ENCODE results near the gene PTH2.
A peak's percentile ranks its signal among the peaks of the same experiment; 100 is the strongest.

PTH2 gene

DNA sequence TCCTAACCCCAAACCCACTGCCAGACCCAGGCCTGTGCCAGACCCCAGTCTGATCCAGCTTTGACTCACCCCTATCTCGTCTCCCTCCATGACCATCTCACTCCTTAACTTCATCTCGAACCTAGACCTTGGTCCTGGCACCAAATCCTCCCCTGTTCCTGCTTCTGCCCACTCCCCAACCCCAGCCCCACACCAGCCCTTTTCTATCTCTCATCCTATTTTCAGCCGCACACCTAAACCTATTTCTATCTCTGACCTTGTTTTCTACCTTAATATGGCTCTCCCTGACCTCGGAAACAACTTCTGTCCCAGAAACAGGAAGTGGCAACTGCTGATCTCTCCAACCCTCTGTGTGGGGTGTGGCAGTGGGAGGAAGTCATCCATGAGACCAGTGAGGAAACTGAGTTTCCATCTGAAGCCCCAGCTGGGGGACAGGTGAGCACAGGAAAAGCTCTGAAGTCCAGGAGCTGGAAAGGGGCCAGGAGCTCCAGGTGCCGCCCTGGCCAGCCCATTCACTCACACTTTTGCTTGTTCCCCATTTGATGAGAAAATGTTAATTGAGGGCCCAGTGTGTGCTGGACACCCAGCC lies 13.7 kb downstream of the PTH2 start:
- no peak for DNase-seq (ENCODE audit: low read depth)

DNA sequence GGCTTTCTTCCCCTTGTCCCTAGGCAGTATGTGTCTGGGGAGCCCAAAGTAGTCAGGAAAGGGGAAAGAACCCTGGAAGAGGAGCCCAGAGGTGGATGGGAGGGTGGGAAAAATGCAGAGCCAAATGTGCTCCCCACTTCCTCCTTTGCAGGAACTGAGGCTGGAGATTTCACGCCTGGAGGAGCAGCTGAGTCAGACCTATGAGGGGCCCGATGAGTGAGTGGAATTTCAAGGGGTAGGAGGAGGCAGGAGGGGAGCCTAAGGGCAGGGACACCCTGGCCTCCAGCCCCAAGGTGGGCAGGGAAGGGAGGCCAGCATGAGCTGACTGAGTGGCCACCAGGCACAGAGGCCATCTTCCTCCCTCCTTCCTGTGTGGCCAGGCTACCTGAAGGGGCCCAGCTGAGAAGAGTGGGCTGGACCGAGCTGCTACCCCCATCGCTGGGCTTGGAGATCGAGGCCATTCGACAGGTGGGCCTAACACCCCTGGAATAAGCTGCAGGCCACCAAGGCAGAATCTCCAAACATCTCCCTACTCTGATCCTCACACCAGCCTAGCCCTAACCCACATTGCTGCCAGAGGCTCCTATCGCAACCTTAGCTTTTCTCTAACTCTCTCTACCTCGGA lies 14.3 kb downstream of the PTH2 start:
- no peak for DNase-seq (ENCODE audit: low read depth)

DNA sequence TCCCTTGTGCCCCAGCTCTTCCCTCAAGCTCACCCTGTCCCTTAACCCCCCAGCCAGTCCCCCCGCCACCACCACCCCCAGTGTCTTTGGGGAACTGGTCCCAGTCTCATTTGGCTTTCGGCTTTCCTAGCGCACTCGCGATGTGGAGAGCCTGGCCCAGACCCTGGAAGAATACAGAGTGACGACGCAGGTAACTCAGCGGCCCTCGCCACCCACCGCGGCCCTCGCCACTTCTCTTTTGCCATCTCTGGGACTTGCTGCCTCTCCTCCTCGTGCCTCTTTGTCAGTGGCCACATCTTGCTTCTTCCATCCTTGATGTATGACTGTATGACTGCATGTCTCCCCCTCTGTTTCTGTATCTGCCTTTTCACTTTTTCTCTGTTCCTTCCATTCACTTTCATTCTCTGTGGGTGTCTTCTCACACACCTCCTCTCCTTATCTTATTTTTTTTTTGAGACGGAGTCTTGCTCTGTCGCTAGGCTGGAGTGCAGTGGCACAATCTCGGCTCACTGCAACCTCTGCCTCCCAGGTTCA lies 15.7 kb downstream of the PTH2 start:
- DNase-seq (ENCODE audit: low read depth): no peak

DNA sequence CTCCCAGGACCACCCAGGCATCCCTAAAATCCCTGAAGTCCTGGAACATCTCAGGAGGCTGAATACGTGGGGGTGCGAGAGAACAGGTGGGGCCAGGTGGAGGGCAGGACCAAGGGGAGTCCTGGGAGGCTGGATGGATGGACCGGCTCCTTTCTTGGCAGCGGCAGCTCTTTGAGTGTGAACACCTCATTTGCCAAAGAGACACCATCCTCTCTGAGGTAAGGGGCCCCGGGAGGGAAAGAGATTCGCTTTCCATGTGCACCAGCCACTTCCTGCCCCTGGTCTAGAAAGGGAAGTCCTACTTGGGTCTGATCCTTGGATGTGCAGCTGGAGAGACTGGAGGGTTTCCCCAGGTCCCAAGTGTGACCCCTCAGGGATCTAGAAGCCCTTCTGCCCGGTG lies 16.2 kb downstream of the PTH2 start:
- no peak for DNase-seq (ENCODE audit: low read depth)

DNA sequence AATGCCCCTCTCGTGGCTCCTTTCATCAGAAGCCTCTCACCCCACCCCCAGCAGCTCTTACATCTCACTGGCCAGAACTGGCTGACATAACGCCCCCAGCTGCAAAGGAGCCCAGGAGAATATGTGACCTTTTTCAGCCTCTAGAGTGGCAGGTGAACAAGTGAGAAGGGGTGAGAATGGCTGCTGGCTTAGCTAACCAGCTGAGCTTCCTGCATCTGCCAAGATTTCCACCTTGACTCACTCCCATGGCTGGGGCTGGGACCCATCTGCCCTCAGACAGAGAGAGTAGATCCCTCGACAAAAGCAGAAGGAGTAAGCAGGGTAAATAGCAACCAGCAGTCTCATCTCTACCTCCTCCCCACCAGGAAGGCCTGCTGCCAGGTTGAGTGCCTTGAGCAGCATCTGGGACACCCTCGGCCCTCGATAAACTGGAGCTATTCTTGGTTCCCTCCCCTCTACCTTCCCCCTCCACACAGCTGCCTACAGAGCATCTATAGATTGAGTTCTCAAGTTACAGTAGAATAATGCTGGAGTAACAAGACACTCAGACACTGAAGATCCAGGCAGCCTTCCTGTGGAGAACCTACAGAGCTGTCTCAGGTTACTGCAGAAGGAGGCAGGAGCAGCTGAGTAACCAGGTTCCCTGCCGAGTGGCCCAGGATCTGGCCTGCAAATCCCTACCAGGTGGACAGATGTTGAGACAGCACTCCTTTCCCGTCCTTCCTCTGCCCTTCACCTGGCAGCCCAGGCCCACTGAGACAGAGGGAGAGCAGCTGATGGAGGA lies 19.6 kb downstream of the PTH2 start:
- no peak for DNase-seq (ENCODE audit: low read depth)

DNA sequence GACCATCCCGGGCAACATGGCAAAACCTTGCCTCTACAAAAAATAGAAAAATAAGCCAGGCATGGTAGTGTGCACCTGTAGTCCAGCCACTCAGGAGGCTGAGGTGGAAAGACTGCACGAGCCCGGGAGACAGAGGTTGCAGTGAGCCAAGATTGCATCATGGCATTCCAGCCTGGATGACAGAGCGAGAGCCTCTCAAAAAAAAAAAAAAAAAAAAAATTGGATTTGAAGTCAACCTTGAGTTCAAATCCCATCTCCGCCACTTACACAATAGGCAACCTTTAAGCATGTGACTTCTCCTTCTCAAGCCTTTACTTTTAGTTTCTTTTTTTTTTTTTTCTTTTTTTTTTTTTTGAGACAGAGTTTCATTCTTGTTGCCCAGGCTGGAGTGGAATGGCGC lies 23.2 kb downstream of the PTH2 start:
- DNase-seq (ENCODE audit: low read depth): no peak

DNA sequence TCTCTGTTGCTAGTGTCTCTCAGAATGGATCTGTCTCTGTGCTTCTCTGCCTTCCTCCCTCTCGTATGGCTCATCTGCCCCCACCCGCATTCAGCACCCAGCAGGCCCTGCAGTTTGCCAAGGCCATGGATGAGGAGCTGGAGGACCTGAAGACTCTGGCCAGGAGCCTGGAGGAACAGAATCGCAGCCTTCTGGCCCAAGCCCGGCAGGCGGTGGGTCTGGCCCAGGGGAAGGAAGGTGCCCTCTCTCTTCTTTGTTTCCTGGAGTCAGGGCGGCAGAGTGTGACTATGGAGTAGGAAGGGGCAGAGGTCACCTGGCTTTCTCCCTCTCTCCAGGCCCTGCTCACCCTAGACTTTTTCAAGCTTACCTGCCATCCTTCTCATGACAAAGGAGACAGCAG lies 24.3 kb downstream of the PTH2 start:
- no peak for DNase-seq (ENCODE audit: low read depth)

DNA sequence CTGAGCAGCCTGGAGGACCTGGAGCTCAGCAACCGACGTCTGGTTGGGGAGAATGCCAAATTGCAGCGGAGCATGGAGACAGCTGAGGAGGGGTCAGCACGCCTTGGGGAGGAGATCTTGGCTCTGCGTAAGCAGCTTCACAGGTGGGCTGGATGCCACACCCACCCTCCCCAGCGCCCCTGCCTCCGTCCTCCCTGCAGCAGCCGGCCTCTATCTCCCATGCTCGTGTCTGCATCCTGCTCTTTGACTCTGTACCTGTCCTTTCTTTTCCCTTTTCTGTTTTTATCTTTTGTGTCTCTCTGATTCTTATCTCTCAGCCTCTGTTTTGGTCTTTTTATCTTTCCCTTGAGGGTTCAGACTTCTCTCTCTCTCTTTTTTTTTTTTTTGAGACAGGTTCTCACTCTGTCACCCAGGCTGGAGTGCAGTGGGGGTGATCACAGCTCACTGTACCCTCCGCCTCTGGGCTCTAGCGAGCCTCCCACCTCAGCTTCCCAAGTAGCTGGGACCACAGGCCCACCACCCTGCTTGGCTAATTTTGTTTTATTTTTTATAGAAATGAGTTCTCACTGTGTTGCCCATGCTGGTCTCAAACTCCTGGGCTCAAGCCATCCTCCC lies 25.1 kb downstream of the PTH2 start:
- no peak for DNase-seq (ENCODE audit: low read depth)

DNA sequence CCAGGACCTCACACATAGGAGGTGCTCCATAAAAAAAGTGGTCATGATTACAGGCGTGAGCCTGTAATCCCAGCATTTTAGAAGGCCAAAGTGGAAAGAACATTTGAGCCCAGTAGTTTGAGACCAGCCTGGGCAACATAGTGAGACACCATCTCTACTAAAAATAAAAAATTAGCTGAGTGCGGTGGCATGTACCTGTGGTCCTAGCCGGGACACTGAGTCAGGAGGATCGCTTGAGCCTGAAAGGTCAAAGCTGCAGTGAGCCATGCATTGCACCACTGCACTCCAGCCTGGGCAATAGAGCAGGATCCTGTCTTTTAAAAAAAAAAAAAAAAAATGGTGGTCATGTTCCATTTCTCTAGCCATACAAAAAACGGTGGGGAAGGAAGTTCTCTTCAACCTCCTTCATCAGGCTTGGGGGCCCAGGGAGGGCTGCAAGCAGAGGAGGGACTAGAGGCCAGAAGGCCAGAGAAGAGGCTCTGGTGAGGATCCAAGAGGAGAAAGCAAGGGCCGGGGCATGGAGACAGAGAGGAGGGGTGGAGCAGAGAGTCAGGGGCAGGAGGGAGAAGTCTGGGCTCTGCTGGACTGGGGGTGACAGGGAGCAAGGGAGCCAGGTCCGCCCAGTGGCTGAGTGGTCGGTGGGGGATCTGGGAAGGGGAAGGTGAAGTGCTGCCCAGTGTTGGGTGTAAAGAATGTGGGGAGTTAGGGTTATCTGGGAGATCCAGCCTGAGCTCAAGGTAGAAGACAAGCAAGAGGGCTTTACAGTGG lies 26.3 kb downstream of the PTH2 start:
- no peak for DNase-seq (ENCODE audit: low read depth)

DNA sequence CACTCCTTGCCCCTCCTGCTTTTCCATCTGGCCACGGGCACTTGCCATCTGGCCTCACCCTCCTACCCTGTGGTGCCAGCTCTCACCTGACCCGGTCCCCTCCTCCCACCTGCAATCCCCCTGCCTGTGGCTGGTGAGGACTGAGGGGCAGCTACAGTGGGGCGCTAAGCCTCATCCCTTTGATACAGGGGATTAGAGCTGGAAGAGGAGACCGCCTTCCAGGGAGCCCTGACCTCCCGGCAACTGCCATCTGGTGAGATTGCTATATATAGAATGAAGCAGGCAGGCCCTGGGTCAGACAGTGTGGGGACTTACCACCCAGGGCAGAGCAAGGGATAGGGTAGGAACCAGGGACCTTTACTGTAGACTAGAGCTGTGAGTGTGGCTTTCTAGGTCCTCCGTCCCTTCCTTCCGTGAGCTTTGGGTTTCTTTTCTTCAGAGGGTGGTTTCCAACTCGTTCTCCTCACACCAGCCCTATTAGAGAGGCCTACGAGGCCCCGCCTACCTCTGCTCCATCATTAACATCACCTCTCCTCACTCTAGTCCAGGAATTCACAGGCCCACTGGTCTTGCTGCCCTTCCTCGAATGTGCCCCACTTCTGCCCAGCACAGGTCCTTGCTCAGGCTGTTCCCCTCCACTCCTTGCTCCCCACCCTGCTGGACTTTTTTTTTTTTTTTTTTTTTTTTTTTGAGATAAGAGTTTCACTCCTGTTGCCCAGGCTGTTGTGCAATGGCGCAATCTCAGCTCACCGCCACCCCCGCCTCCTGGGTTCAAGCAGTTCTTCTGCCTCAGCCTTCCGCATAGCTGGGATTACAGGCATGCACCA lies 27.4 kb downstream of the PTH2 start:
- DNase-seq (ENCODE audit: low read depth): no peak

DNA sequence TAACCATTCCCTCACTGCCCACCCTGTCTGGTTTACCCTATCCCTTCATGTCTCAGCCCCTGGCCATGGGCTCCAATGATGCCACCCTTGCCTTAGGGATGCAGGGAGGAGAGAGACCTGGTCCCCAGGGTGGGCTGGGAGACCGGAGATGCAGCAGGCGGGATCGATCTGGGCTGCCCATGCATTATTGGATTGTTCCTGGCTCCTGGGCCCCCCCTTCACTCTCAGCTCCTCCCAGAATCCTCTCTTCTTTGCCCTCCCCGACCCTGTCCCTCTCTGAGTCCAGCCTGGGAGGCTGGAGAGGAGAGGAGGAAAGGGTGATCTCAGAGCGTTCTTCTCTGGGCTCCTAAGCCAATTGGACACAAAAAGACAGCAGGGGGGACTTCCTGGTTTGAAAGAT lies 29.4 kb downstream of the PTH2 start:
- DNase-seq (ENCODE audit: low read depth): no peak

DNA sequence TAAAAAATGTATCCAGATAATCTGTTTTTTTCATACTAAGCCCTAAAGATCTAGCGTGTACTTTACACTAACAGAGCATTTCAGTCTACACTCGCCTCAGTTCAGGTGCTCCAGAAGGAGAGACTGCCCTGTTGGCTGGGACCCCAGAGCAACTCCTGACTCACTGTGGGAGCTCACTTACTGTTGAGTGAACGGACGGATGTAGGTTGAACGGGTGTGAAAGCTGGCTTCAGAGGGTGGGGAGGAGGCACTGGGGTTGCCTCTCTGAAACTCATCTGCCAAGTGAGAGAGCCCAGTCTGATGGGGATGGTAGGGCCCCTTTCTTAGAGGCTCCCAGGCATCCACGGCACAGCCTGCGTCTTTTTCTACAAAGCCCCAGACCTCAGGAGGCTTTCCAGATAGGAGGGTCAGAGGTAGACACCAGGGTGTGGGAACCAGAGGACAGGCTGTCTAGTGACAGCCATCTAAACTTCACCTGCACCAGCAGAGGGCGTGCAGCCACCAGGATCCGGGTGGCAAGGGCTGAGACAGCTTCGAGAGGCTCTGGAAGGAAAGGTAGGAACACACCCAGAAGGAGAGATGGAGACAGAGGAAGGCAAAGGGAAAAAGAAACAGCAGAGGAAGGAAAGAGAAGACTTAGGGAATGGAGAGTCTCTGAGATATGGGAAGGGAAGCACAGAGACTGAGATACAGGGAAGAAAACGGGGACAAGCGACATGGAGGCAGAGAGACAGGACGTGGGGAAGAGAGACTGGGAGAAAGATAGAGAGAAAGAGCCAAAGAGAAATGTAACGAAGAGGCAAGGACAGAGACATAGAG lies 31.5 kb downstream of the PTH2 start:
- peak; percentile 28 for DNase-seq (ENCODE audit: low read depth)

DNA sequence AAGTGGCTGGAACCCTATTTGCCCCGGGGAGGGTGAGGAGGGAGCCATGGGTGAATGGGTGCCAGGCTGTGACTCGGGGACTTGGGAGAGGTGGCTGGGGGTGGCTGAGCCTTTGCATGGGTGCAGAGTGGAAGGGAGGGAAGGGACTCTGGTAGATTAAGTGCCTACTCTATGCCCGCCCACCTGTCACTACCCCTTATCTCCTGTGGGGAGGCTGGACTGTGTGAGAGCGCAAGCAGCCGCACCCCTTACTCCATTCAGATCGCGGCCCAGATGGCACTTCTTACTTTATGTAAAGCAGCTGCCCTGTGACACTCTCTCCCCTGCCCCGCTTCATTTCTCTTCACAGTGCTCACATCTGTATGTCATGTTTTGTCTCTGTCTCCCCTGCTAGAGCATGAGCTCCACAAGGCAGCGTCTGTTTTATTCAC lies 32.3 kb downstream of the PTH2 start:
- no peak for DNase-seq (ENCODE audit: low read depth)

DNA sequence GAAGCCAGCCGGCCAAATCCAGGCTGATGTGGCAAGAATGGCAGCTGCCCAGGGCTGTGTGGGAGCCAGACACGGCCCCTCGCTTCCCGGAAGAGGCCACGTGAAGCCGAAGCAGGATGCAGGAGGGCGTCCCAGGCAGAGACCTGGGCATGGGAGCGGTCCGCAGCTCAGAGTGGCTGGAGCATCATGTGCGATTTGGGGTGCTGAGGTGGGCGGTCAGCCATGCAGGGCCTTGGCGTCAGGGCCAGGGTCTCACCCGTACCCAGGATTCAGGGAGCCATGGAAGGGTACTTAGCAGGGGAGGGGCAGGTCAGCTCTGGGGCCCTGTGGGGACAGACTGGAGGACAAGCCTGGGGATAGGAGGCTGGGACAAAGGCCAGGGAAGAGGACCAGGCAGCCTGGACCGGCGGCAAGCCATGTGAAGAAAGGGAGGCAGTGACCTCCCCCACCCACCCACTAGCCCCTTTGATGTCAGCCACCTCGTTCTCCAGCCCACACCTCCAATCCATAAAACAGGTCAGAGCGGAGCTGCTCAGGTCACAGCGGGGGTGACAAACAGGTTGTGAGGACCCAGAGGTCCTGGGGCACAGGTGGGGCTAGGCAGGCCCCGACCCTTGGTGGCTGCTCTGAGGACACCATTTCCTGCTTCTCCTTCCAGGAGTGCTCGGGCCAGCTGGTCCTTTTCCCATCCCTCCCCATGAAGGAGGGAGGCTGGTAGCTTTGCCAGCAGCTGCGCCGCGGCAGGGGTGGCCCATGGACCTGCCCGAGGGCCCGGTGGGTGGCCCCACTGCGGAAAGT lies 32.9 kb downstream of the PTH2 start:
- DNase-seq (ENCODE audit: low read depth): no peak

DNA sequence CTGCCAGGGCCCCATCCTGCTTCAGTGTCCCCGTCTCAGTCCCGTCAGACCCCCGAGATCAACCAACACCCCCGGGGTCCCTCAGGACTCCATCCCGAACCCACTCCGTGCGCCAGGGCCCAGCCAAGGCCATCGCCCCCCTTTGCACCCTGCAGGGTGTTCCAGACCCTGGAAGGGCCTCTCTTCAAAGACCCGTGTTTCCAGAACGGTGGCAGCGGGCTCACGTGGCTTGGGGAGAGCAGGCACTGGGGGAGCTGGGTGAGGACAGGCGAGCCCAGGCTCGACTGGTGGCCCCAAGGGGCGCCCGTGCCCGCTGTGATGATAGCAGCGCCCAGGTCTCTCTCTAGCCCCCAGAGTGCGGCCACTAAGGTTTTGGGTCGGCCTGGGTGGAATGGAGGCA lies 33.8 kb downstream of the PTH2 start:
- no peak for DNase-seq (ENCODE audit: low read depth)

DNA sequence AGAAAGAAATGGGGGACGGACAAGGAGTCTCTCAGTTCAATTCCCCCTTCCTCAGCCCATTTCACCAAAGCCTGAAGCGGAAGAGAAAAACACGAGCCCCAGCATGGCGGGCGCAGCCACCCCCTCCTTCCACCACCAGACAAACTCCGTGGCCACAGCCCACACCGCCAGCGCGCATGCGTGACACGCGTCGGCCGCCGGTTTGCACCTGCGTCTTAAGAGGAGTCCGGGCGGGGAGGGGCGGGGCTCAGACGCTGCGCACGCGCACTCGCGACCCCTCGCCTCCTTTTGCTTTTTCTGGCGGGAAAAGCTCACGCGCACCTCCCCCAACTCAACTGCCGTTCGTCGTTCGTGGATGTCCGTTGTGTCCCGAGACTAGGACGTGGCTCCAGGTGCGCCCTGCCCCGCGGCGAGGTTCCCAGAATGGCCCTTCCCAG lies 35.3 kb downstream of the PTH2 start, which contains the start of gene KASH5:
TSS of gene KASH5 (plus strand) at position 314 of the 437 bp plus-strand sequence. CDS start 2,635 bp downstream, outside the sequence.
- no peak for DNase-seq (ENCODE audit: low read depth)

DNA sequence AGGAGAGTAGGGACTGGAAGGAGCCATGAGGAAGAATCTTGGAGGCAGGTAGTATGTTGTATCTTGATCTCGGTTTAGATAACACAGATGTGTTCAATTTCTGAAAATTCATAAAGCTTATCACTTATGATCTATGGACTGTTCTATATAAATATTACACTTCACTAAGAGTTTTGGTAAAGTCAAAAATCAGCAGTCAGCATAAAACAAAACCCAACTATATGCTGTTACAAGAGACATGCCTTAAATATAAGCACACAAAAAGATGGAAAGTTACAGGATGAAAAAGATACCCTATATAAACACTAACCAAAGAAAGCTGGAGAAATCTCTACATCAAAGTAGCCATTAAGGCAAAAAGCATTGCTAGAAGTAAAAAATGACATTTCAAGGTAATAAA lies 39.6 kb downstream of the PTH2 start:
- no peak for DNase-seq (ENCODE audit: low read depth)

DNA sequence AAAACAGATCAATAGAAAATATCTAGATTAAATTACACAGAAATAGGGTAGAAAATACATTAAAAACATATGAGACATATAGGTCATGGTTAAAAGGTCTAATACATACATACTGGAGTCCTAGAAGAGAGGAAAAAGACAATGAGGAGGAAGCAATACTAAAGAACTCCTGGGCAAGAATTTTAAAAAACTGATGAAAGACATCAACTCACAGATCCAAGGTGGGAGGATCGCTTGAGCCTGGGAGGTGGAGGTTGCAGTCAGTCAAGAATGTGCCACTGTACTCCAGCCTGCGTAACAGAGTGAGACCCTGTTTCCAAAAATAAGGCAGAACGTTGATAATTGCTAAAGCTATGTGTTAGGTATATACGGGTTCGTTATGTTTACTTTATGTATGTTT lies 40.6 kb downstream of the PTH2 start:
- no peak for DNase-seq (ENCODE audit: low read depth)

DNA sequence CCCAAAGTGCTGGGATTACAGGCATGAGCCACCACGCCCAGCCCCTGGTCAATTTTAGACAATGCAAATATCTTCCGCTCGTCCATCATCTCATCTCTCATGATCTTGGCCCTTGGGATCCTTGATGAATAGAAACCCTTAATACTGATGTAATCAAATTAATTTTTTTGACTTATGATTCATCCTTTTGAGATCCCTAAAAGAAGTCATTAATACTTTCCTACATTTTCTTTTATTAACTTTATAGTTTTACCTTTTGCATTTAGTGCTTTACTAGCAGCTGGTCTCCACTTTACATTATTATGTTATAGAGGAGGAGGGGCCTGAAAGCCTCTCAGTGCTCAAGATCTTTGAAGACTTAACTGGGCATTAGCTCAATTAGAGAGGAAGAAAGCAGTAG lies 42.9 kb downstream of the PTH2 start:
- DNase-seq (ENCODE audit: low read depth): no peak
